Astrocyte of the cerebellum (primary cell): Measurements from ENCODE around the gene CISD1.

Experiments
- DNase-seq: peaks from one replicate; pipeline ENCODE4 v3.0.0-alpha.2; 2011; ENCODE audit warnings: low read depth
- H3K4me3 ChIP-seq: 2 replicates; pipeline ENCODE4 v1.5.1; 2011; ENCODE audit warnings: mild to moderate bottlenecking, low read depth, low read length, moderate library complexity
- in situ Hi-C: cut with HindIII; loops from 2 replicates; pipeline ENCODE4 v1.10.0; 2017; ENCODE audit warnings: low sequenced_read_pairs
- TF ChIP-seq, protein P1 (sequence below): IDR thresholded peaks from 2 replicates; pipeline ENCODE4 v1.5.1; 2012; ENCODE audit warnings: low read length, low read depth, moderate library complexity, mild to moderate bottlenecking; ENCODE audit errors: missing control alignments

CISD1 gene

DNA sequence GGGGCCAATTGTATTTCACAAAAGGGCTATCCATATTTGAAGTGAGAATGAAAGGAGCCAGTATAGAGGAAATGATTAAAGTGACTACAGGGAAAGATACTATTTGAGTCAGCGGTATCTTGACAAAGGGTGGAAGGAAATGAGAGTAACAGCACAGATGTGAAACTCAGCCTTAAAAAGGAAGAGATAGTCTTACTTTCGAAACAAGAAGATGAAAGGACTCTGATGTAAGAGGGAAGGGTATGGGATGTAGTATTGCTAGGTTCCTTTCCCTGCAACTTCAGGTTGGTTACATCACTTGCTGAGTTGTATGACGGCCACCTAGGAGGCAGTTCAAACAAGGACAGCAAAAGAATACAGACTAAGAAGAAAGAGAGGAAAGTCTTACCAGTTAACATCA, 13.7 kb downstream of the CISD1 start:
- in situ Hi-C loops = no loop called here
- H3K4me3 ChIP-seq = no peak overlapping the region
- DNase-seq = no peak
- TF ChIP-seq, protein P1, sequence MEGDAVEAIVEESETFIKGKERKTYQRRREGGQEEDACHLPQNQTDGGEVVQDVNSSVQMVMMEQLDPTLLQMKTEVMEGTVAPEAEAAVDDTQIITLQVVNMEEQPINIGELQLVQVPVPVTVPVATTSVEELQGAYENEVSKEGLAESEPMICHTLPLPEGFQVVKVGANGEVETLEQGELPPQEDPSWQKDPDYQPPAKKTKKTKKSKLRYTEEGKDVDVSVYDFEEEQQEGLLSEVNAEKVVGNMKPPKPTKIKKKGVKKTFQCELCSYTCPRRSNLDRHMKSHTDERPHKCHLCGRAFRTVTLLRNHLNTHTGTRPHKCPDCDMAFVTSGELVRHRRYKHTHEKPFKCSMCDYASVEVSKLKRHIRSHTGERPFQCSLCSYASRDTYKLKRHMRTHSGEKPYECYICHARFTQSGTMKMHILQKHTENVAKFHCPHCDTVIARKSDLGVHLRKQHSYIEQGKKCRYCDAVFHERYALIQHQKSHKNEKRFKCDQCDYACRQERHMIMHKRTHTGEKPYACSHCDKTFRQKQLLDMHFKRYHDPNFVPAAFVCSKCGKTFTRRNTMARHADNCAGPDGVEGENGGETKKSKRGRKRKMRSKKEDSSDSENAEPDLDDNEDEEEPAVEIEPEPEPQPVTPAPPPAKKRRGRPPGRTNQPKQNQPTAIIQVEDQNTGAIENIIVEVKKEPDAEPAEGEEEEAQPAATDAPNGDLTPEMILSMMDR = no peak

DNA sequence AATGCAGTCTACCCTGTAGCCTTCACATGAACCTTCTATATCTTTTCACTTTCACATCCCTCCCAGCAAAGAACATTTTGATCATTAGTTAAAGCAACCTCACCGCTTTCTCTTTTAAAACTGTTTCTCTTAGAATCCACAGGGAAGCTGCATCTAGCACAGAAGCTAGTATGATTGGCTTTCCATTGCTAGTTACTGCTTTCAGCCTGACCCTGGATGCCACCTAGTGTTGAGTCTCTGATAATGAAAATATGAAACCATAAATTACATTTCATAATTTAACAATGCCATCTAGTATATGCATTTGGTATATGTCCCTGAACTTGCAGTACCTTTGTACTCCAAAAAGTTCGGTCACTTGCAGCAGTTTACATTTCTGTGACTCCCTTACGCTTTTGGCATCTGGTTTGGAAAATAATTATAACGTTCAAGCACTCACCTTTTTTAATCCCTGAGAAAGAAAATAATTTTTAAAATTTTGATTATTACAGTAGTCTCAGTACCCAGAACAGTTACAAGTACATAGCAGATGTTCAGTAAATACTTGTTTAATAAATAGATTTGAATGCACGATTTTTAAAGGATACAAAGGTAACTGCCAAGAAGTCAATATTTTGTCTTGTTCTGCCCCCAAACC, 22.7 kb downstream of the CISD1 start:
- DNase-seq = peak; percentile 53
- TF ChIP-seq, protein P1 = peak; percentile 67
- H3K4me3 ChIP-seq = no peak overlapping the region
- in situ Hi-C loops = no loop called here

DNA sequence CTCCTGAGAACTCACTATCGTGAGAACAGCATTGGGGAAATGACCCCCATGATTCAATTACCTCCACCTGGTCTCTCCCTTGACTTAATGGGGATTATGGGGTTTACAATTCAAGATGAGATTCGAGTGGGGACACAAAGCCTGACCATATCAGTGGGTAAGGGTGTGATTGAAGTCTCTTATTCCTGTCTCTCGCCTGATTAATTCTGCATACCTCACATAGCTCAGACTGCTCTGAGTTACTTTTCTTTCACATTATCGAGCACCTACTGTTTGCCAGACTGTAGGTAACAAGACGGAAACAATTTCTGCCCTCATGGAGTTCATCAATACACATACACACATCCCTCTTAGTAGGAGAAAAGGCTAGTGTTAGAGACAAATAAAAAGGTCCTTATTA, 25.0 kb downstream of the CISD1 start:
- DNase-seq = no peak
- H3K4me3 ChIP-seq = no peak overlapping the region
- in situ Hi-C loops = no loop called here
- TF ChIP-seq, protein P1 = no peak

DNA sequence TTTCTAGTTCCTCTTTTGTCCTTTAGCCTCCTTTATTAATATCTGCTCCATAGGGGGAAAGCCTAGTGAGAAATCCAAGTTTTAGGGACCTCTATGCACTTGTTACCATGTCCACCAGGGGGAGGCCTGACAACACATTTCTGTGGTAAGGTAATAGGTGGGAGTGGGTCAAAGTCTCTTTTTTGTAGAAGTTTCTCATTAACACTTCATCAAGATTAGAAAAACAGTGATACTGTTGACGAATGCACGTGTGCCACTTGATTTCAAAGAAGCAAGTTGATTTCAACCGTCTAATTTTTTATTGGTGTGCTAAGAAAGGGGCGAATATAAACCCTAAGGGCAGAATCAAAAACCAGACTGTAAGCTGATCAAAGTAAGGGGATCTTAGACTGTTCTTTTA, 30.6 kb downstream of the CISD1 start:
- DNase-seq = peak; percentile 42
- no peak overlapping the region for H3K4me3 ChIP-seq
- in situ Hi-C loops = no loop called here
- TF ChIP-seq, protein P1 = peak; percentile 91

DNA sequence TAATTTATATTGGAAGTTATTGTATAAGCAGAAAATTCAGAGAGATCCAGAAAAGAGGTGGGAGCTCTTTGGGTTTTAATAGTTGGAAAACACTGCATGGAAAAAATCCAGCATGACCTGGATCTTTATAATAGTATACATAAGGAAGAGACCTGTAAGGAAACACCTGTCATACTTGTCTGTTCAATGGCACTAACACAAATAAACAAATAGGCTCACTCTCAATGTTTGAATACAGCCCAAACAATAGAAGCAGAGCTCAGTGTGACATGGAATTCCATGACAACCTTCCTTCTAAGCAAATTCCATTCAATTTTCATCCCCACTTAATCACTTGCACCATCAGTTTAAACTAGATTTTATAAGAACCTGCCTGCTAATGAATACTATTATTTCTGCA, 31.7 kb downstream of the CISD1 start:
- no peak for DNase-seq
- H3K4me3 ChIP-seq = no peak overlapping the region
- in situ Hi-C loops = loop anchor here (5.0 kb wide), 2 partner anchors 47 to 123 kb away; no protein-coding TSS in a partner anchor
- TF ChIP-seq, protein P1 = no peak

DNA sequence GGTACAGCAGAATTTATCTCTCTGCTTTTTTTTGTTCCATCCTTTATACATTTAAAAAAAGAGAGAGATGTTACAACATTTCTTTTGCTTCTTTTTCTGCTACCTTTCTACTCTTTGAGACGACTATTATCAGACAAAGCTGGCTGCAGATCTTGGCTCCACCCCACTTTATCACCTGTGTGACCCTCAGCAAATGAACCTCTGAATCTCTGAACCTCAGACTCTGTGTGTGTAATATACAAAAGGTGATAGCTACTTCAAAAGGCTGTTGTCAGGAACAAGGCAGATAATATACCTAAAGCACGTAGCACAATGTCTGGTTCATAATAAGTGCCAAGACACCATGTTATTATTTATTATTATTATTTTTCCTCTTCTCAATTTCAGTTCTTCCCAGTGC, 33.3 kb downstream of the CISD1 start:
- H3K4me3 ChIP-seq = no peak overlapping the region
- TF ChIP-seq, protein P1 = no peak
- no peak for DNase-seq
- in situ Hi-C loops = loop anchor here (5.0 kb wide), 2 partner anchors 45 to 125 kb away; no protein-coding TSS in a partner anchor
